ENCODE measurements around the gene CELA1.
A peak's percentile ranks its signal among the peaks of the same experiment; 100 is the strongest.
"Not testable (repeated sequence)": the region's sequence is repeated elsewhere in the genome, so short reads cannot be mapped to it uniquely, and the experiment has no call there.

CELA1 gene

GRCh38 chr12:51343201-51343600 lies 3.3 kb downstream of the CELA1 start:
- no peak overlapping the region for H3K4me3 ChIP-seq (ENCODE audit: low read length)
- TF ChIP-seq ZNF274 (IDR thresholded peaks at IDR 0.05; ENCODE audit: low read depth, low read length), result no peak

DNA sequence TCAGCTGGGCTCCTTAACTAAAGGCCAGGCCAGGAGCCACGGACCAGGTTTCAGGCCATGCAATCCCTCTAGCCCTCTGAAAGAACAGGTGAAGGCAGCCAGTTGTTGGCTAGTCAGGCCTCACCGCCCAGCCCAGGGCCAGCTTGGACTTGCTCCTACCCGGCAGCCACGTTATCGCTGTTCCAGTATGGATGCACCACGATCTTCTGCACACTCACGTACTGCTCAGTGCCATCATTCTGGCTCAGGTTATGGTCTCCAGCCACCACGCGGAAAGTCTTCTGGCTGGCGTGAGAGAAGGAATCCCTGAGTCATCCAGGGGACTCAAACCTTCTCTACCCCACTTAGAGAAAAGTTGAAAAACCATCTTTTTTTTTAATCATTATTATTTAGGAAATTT lies 4.1 kb downstream of the CELA1 start:
- no peak for TF ChIP-seq ZNF274 (IDR thresholded peaks at IDR 0.05; ENCODE audit: low read depth, low read length)
- H3K4me3 ChIP-seq (ENCODE audit: low read length), result no peak overlapping the region

- no peak for TF ChIP-seq ZNF274 (IDR thresholded peaks at IDR 0.05; ENCODE audit: low read depth, low read length)
- H3K4me3 ChIP-seq (ENCODE audit: low read length), result no peak overlapping the region
Observed at GRCh38 chr12:51341251-51342007, 5.0 kb downstream of the CELA1 start.

- no peak overlapping the region for H3K4me3 ChIP-seq (ENCODE audit: low read length)
- TF ChIP-seq ZNF274 (IDR thresholded peaks at IDR 0.05; ENCODE audit: low read depth, low read length), result no peak
Observed at GRCh38 chr12:51339750-51340149, 6.7 kb downstream of the CELA1 start.

DNA sequence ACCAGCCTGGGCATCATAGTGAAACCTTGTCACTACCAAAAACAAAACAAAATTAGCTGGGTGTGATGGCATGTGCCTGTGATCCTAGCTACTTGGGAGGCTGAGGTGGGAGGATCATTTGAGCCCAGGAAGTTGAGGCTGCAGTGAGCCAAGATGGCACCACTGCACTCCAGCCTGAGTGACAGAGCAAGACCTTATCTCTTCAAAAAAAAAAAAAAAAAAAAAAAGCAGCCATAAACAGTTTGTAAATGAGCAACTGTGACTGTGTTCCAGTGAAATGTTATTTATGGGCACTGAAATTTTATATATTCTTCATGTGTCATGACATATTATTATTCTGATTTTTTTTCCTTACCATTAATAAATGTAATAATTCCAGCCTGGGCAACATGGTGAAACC lies 9.1 kb downstream of the CELA1 start:
- H3K4me3 ChIP-seq (ENCODE audit: low read length), result not testable (repeated sequence)

DNA sequence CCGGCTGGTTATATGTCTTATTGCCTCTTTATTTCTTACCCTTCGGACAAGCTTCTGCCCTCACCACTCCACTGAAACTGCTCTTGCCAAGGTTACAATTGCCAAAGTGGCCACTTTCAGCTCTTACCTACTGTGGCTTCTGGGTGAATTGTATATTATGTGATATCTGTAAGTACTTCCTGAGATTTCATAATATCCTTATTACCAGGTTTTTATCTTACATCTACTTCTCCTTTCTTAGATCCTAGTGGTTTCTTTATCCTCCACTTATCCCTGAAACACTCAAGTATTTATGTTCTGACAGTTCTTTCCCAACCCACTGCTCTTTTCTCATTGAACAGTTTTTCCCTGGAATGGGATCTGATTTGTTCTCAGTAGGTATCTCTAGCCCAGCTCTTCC lies 10.5 kb downstream of the CELA1 start:
- no peak overlapping the region for H3K4me3 ChIP-seq (ENCODE audit: low read length)
- TF ChIP-seq ZNF274 (IDR thresholded peaks at IDR 0.05; ENCODE audit: low read depth, low read length), result no peak

DNA sequence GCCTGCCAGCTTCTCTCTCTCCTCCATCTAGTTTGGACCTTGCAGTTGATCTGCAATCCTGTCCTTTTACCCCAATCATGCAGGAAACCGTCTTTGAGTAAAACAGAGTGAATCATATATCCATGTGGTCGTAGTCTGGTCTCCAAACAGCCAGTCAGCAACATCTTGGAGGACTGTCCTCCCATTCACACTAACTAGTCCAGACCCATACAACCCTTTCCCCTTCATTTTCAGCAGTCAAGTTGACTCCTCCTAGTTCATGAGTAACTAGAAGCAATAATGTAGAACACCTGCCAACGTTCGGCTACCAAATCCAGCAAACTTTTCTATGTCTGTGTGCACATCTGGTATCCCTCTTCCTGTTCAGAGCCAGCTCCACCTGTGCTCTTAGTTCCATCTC lies 11.7 kb downstream of the CELA1 start:
- no peak overlapping the region for H3K4me3 ChIP-seq (ENCODE audit: low read length)
- no peak for TF ChIP-seq ZNF274 (IDR thresholded peaks at IDR 0.05; ENCODE audit: low read depth, low read length)

GRCh38 chr12:51333536-51333935 lies 12.9 kb downstream of the CELA1 start:
- no peak overlapping the region for H3K4me3 ChIP-seq (ENCODE audit: low read length)
- TF ChIP-seq ZNF274 (IDR thresholded peaks at IDR 0.05; ENCODE audit: low read depth, low read length), result no peak

DNA sequence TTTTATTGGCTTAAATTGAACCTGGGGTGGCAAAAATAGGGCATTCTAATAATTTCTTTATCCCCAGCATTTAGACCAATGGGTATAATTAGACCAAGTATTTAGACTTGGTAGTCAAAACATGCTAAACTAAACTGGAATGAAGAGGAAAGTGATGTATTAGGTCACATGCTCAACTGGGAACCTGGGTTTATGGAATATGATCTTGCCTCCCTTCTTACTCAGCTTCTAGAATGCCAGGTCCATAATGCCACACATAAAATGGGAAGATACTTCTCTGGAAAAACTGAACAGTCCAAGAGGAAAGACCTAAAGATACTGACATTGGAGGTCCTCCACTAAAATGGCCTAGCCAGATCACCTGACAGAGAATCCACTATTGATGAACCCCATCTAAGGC lies 16.3 kb downstream of the CELA1 start:
- TF ChIP-seq ZNF274 (IDR thresholded peaks at IDR 0.05; ENCODE audit: low read depth, low read length), result no peak
- H3K4me3 ChIP-seq (ENCODE audit: low read length), result no peak overlapping the region

DNA sequence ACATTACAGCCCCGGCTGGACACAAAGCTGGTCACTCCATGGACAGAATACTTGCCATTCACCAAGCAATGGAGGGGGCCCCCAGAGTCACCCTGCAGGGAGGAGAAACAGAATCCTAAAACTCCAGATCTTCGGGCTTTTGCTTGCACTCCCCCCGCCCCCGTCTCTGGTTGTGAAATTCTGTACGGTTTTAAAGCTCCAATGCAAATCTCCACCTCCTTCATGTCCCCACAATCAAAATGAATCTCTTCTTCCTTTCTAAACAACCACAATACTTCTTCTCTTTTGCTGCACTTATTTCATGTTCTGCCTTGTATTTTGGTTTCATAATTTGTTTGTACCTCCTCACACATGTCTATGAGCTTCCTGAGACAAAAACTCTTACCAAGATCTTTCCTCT lies 16.7 kb downstream of the CELA1 start:
- TF ChIP-seq ZNF274 (IDR thresholded peaks at IDR 0.05; ENCODE audit: low read depth, low read length), result no peak
- H3K4me3 ChIP-seq (ENCODE audit: low read length), result no peak overlapping the region; the same call in 1 of the 2 replicates

DNA sequence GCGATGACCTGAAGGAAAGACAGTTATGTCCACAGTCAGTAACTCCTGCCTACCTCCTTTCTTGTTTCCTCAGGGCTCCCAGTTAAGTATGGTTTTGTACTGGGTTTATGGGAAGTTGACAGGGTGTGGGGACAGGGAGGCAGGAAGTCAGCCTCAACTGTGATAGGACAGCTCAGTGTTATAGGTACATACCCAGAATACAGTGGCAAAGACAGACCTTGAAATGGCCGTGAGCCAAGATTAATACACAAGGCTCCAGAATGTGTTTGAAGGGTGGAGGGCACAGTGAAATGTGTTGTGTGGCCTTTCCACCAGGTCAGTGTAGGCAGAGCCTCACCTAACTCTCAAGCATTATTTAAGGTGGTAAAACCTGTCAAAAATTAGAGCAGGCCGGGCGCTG lies 17.9 kb downstream of the CELA1 start:
- no peak overlapping the region for H3K4me3 ChIP-seq (ENCODE audit: low read length)
- TF ChIP-seq ZNF274 (IDR thresholded peaks at IDR 0.05; ENCODE audit: low read depth, low read length), result no peak

DNA sequence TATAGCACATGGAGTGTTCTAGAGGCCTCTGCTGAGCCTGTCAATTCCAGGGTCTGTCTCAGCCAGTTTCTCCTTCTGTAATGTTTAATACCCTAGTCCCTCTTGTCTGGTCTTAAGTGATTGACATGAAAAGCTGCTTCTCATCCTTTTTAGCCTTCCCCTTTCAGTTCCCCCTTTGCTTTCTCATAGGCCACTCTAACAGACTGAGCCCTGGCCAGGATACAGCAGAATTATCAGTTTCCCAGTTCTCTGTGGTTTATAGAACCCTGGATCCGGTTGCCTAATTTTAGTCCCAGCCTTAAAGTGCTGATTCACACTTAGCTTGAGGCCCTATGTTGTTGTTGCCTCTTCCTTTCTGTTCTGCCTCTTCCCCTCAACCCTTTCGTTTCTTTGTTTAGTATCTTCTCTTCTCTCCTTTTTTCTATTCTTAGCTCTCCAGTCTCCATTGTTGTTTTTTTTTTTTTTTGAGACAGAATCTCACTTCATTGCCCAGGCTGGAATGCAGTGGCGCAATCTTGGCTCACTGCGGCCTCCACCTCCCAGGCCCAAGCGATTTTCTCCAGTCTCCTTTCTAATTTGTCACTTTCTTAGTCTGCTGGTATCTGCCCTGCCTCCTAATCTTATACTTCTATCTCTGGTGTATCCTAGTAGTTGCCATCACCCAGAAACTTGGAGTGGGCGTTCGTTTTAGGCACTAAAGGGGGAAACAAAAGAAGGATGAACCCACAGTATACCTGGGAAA lies 19.6 kb downstream of the CELA1 start:
- TF ChIP-seq ZNF274 (IDR thresholded peaks at IDR 0.05; ENCODE audit: low read depth, low read length), result no peak
- H3K4me3 ChIP-seq (ENCODE audit: low read length), result peak overlapping the region; percentile 35; the same call in 1 of the 2 replicates

DNA sequence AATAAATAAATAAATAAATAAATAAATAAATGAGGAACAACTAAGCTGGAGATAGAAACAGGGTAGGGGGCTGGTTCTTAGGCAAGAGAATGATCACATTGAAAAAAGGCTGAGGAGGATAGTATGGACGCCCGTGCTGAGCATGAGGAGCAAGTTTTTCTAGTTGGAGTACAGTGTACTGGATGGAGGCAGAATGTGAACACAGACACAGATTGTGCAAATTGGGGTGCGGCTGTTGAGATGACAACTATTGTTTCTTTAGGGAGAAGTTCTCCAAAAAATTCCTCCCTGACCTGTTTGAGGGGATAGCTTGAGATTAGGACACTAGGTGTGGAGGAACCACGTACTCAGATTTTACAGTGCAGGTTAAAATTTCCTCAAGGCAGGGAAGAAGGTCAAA lies 21.5 kb downstream of the CELA1 start:
- no peak overlapping the region for H3K4me3 ChIP-seq (ENCODE audit: low read length)
- TF ChIP-seq ZNF274 (IDR thresholded peaks at IDR 0.05; ENCODE audit: low read depth, low read length), result no peak

GRCh38 chr12:51323966-51324895 lies 22.2 kb downstream of the CELA1 start, which contains the start of gene BIN2:
Gene BIN2 (minus strand): TSS chr12:51324174. CDS start chr12:51324102, 72 bp downstream.
- H3K4me3 ChIP-seq (ENCODE audit: low read length), result peak within 1 kb of the TSS; percentile 82
- TF ChIP-seq ZNF274 (IDR thresholded peaks at IDR 0.05; ENCODE audit: low read depth, low read length), result no peak
